ENCODE results near the gene ERC2.

DNA sequence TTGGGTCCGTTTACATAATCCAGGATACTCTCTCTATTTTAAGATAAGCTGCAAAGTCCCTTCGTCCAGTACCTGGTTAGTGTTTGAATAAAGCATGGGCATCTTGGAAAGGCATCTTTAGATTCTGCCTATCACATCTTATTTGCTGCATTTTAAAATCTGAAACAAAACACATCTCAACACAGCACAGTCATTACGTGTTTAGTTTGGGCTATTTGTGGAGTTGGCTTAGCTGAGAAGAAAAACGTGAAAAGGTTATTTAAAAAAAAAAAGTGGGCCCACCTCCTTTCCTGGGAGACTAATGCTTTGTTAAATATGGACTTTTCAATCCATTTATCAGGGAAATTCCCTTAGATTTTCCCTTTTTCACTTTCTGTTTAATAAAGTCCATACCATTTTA is 806.7 kb downstream of the ERC2 start:
- TF ChIP-seq, protein P1, sequence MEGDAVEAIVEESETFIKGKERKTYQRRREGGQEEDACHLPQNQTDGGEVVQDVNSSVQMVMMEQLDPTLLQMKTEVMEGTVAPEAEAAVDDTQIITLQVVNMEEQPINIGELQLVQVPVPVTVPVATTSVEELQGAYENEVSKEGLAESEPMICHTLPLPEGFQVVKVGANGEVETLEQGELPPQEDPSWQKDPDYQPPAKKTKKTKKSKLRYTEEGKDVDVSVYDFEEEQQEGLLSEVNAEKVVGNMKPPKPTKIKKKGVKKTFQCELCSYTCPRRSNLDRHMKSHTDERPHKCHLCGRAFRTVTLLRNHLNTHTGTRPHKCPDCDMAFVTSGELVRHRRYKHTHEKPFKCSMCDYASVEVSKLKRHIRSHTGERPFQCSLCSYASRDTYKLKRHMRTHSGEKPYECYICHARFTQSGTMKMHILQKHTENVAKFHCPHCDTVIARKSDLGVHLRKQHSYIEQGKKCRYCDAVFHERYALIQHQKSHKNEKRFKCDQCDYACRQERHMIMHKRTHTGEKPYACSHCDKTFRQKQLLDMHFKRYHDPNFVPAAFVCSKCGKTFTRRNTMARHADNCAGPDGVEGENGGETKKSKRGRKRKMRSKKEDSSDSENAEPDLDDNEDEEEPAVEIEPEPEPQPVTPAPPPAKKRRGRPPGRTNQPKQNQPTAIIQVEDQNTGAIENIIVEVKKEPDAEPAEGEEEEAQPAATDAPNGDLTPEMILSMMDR (IDR thresholded peaks at IDR 0.05; ENCODE audit: low read depth, low read length): no peak
- TF ChIP-seq POLR2A (IDR thresholded peaks at IDR 0.05; ENCODE audit: extremely low read depth, insufficient read length): no peak
- TF ChIP-seq, protein P2, sequence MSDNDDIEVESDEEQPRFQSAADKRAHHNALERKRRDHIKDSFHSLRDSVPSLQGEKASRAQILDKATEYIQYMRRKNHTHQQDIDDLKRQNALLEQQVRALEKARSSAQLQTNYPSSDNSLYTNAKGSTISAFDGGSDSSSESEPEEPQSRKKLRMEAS (IDR thresholded peaks at IDR 0.05; ENCODE audit: low read depth, low read length): no peak

Measured in NB4 (cell line).